Upper lobe of left lung (tissue), 6 donors: ENCODE measurements around the gene CYB5R3. TPM values are rescaled to one million over a fixed set of nuclear protein-coding genes. Genes with fewer than 3 reads are reported as not detected.

Source experiments
- ATAC-seq, 2 donors: fragments of 200-7000 bp; cut with Tn5 transposase; one replicate each; pipeline ENCODE4 v1.9.1; 2022; ENCODE audit warnings: mild to moderate bottlenecking in 2 of 2, moderate library complexity in 2 of 2; ENCODE audit not compliant: low FRiP score in 2 of 2
- DNase-seq, 2 donors: peaks; one replicate each; pipeline ENCODE4 v3.0.0-alpha.2; 2019 to 2020
- H3K27ac ChIP-seq, 4 donors: fragments of 200-600 bp; sonication (generic); one replicate each; pipeline ENCODE4 v1.5.1; 2016 to 2019
- H3K27me3 ChIP-seq, 4 donors: fragments of 200-600 bp; sonication (generic); one replicate each; pipeline ENCODE4 v1.5.1; 2017 to 2019
- H3K36me3 ChIP-seq, 4 donors: fragments of 200-600 bp; sonication (generic); one replicate each; pipeline ENCODE4 v1.5.1; 2016 to 2019
- H3K4me1 ChIP-seq, 4 donors: fragments of 200-600 bp; sonication (generic); one replicate each; pipeline ENCODE4 v1.5.1; 2018 to 2019
- H3K4me3 ChIP-seq, 4 donors: fragments of 200-600 bp; sonication (generic); one replicate each; pipeline ENCODE4 v1.5.1; 2017 to 2019; ENCODE audit warnings: mild to moderate bottlenecking in 2 of 4, moderate library complexity in 1 of 4
- H3K9me3 ChIP-seq, 4 donors: fragments of 200-600 bp; sonication (generic); one replicate each; pipeline ENCODE4 v1.5.1; 2018 to 2019
- EP300 ChIP-seq, 4 donors: sonication (generic); formaldehyde crosslinking; IDR thresholded peaks; one replicate each; pipeline ENCODE4 v1.5.1; 2017; ENCODE audit warnings: antibody characterized with exemption in 4 of 4, control low read depth in 2 of 4
- POLR2A ChIP-seq, 4 donors: fragments of 450-650 bp; IDR thresholded peaks; one replicate each; pipeline ENCODE4 v1.5.1; 2016 to 2017; ENCODE audit warnings: antibody characterized with exemption in 4 of 4, mild to moderate bottlenecking in 2 of 4
- POLR2AphosphoS5 ChIP-seq, 2 donors: sonication (generic); formaldehyde crosslinking; IDR thresholded peaks; one replicate each; pipeline ENCODE4 v1.5.1; 2017; ENCODE audit warnings: antibody characterized with exemption in 2 of 2
- WGBS, 2 donors: methylation state at CpG; one replicate each; pipeline ENCODE4 v1.1.5; 2017 to 2018; 5-methylcytosine and 5-hydroxymethylcytosine counted together
- total RNA-seq, 6 donors: library from RNA; depleted of rRNA in 4 of 6; stranded (reverse); fragments of >200 nt in 4 of 6; gene quantifications; one replicate each; pipeline versions ENCODE4 v1.1.0 to v1.2.1, GENCODE V29; 2016 to 2021
- TF ChIP-seq, protein P1 (sequence below), 6 experiments: fragments of 450-650 bp in 4 of 6; fragments of 200-600 bp in 2 of 6; sonication (generic) in 2 of 6; IDR thresholded peaks; one replicate each; pipeline ENCODE4 v1.5.1; 2016 to 2019; ENCODE audit warnings: antibody characterized with exemption in 6 of 6
- donor health status: DM: no; HTN: no; CAD: no; lungs with moderate emphysema.
- donor health status: DM: no; HTN: yes; CAD: no; lungs with severe emphysema.

Gene CYB5R3
- total RNA-seq, 6 donors from 2014 or later = 79.6 to 265 (median 220) TPM

DNA sequence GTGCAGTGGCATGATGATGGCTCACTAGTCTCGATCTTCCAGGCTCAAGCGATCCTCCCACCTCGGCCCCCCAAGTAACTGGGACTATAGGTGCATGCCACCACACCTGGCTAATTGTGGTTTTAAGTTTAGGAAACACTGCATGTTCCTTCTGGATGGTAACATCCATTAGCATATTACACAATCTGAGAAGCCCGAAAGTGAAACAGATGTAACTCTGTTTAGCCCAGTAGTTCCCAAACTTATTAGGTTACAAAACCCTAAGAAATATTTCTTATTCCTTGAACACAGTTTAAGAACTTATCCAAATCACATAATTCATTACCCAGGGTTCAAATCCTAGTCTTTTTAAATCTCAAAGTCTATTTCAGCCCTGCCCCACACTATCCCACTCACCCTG, 62.8 kb downstream of the CYB5R3 start:
- DNase-seq (no peak), ATAC-seq (no peak)
- Histone ChIP-seq H3K4me1 (peaks cover 0 to 17% (median 9%) of the 10 kb centered on the region in 4 donors), H3K27ac (peak overlapping the region in 2 of 4 donors; percentile 4 to 23), H3K9me3 (no peaks in the 10 kb centered on the region), H3K36me3 (peaks cover 32 to 76% (median 67%) of the 10 kb centered on the region in 4 donors), H3K4me3 (no peak overlapping the region), H3K27me3 (no peaks in the 10 kb centered on the region)
- 83 to 88% methylated on average over 4 of the region's 4 CpGs for WGBS, 2 donors
- TF ChIP-seq POLR2AphosphoS5 (IDR thresholded peaks at IDR 0.05) (no peak), POLR2A (IDR thresholded peaks at IDR 0.05) (no peak), EP300 (IDR thresholded peaks at IDR 0.05) (no peak)
- TF ChIP-seq, protein P1, sequence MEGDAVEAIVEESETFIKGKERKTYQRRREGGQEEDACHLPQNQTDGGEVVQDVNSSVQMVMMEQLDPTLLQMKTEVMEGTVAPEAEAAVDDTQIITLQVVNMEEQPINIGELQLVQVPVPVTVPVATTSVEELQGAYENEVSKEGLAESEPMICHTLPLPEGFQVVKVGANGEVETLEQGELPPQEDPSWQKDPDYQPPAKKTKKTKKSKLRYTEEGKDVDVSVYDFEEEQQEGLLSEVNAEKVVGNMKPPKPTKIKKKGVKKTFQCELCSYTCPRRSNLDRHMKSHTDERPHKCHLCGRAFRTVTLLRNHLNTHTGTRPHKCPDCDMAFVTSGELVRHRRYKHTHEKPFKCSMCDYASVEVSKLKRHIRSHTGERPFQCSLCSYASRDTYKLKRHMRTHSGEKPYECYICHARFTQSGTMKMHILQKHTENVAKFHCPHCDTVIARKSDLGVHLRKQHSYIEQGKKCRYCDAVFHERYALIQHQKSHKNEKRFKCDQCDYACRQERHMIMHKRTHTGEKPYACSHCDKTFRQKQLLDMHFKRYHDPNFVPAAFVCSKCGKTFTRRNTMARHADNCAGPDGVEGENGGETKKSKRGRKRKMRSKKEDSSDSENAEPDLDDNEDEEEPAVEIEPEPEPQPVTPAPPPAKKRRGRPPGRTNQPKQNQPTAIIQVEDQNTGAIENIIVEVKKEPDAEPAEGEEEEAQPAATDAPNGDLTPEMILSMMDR (IDR thresholded peaks at IDR 0.05) = no peak

DNA sequence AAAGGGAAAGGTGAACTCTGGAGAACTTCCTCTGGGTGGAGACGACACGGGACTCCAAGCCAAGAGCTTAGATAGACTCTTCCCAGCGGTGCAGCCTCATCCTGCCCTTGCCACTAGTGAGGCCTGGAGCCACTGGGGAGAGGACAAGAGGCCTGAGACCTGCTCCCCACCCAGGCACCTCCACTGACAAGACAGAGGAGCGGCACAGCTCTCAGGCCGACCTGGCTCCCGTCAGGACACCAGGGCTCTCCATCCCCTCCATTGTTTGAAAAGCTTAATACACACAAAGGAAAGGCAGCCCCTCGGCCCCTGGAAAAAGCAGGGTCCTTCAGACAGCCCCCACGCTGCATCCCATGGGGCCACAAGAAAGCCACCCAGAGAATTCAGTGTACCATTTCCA, 64.1 kb downstream of the CYB5R3 start:
- Histone ChIP-seq H3K27me3 (no peaks in the 10 kb centered on the region), H3K9me3 (no peaks in the 10 kb centered on the region), H3K4me3 (no peak overlapping the region), H3K36me3 (peaks cover 28 to 63% (median 54%) of the 10 kb centered on the region in 4 donors), H3K27ac (peak overlapping the region in 2 of 4 donors; percentile 36 to 45), H3K4me1 (peaks cover 2 to 20% (median 11%) of the 10 kb centered on the region in 4 donors)
- no peak for TF ChIP-seq POLR2AphosphoS5 (IDR thresholded peaks at IDR 0.05)
- DNase-seq = no peak
- WGBS, 2 donors = 72 to 77% methylated on average over 8 of the region's 8 CpGs
- ATAC-seq = no peak

DNA sequence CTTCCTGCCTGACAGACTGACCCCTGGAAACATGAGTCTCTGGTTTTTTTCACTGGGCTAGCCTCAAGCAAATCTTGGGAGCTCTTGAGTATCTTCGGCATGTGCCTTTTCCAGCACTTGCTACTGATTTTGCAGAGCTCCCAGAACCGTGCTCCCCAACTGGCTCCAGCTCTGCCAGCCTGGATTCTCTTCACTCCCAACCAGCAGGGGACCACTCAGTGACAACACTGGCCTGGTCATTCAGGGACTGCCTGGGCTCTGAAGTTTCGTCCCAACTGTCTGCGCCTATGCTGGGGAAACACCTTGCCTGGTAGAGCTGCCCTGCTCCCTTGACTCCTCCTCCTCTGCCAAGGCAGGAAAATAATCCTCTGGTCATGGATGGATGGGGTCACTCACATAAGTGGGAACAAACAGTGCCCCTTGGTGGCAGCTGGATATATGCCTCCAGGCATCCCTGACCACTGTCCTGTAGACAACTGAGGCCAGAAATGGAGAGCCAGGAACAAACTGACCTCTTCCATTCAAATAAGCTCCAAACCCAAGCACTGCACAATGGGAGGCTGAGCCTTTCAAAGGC, 64.7 kb downstream of the CYB5R3 start:
- WGBS, 2 donors = 91 to 100% methylated on average over 2 to 4 of the region's 4 CpGs
- Histone ChIP-seq H3K4me3 (no peak overlapping the region), H3K27ac (peak overlapping the region in 2 of 4 donors; percentile 36 to 45), H3K27me3 (no peaks in the 10 kb centered on the region), H3K4me1 (peaks cover 2 to 20% (median 11%) of the 10 kb centered on the region in 4 donors), H3K36me3 (peaks cover 25 to 60% (median 51%) of the 10 kb centered on the region in 4 donors), H3K9me3 (no peaks in the 10 kb centered on the region)
- no peak for DNase-seq
- ATAC-seq = no peak
- TF ChIP-seq, protein P1 (IDR thresholded peaks at IDR 0.05) = no peak
- TF ChIP-seq POLR2AphosphoS5 (IDR thresholded peaks at IDR 0.05) (no peak), EP300 (IDR thresholded peaks at IDR 0.05) (no peak), POLR2A (IDR thresholded peaks at IDR 0.05) (no peak)

DNA sequence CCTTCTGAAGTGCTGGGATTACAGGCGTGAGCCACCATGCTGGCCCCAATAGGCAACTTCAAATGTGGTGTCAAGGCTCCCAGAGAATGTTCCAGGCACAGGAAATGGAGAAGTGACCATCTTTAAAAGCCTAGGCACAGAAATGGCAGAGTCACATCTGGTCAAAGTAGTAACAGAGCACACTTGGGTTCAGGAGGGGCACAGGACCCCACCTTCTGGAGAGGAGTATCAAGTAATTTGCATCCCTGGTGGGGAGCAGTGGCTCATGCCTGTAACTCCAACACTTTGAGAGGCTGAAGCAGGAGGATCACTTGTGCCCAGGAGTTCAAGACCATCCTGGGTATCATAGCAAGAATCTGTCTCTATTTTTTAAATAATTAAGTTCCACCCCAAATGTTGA, 66.2 kb downstream of the CYB5R3 start:
- ATAC-seq = no peak
- WGBS, 2 donors = 77 to 93% methylated on average over 1 of the region's 1 CpG

More for the DNA sequence above, 66.2 kb downstream of the CYB5R3 start:
- H3K4me1 ChIP-seq = peaks cover 2 to 20% (median 11%) of the 10 kb centered on the region in 4 donors
- no peaks in the 10 kb centered on the region for H3K9me3 ChIP-seq
- no peaks in the 10 kb centered on the region for H3K27me3 ChIP-seq
- DNase-seq = no peak
- H3K4me3 ChIP-seq = no peak overlapping the region
- peak overlapping the region in 1 of 4 donors; percentile 11 for H3K27ac ChIP-seq
- no peak for TF ChIP-seq POLR2AphosphoS5 (IDR thresholded peaks at IDR 0.05)
- TF ChIP-seq, protein P1 (IDR thresholded peaks at IDR 0.05) = no peak
- no peak for TF ChIP-seq POLR2A (IDR thresholded peaks at IDR 0.05)
- TF ChIP-seq EP300 (IDR thresholded peaks at IDR 0.05) = no peak
- H3K36me3 ChIP-seq = peaks cover 27 to 59% (median 51%) of the 10 kb centered on the region in 4 donors
